ENCODE measurements around the gene RPL27. TPM values are rescaled to one million over a fixed set of nuclear protein-coding genes. Genes with fewer than 3 reads are reported as not detected.
"Not testable (repeated sequence)": the region's sequence is repeated elsewhere in the genome, so short reads cannot be mapped to it uniquely, and the experiment has no call there.

The RPL27 gene
- total and polyA plus RNA-seq, 7 donors: 1,576 to 4,569 (median 2,828) TPM

GRCh38 chr17:42985225-42985624, 13.0 kb upstream of the RPL27 start:
- H3K4me1 ChIP-seq: peaks cover 0 to 18% (median 13%) of the 10 kb centered on the region in 4 donors
- peaks cover 24 to 55% (median 37%) of the 10 kb centered on the region in 4 donors for H3K36me3 ChIP-seq
- H3K27me3 ChIP-seq: no peaks in the 10 kb centered on the region
- TF ChIP-seq POLR2A (IDR thresholded peaks at IDR 0.05) (no peak), CTCF (IDR thresholded peaks at IDR 0.05) (no peak), EP300 (IDR thresholded peaks at IDR 0.05) (no peak), POLR2AphosphoS5 (IDR thresholded peaks at IDR 0.05) (no peak)
- no peak overlapping the region for H3K4me3 ChIP-seq
- H3K27ac ChIP-seq: no peak overlapping the region
- intact Hi-C loops (cut with DNase I): no loop called here
- no peaks in the 10 kb centered on the region for H3K9me3 ChIP-seq
- 0 to 55% methylated on average over 1 of the region's 1 CpG for WGBS, 2 donors
- DNase-seq: no peak

GRCh38 chr17:42989141-42989540, 9.1 kb upstream of the RPL27 start:
- no peak overlapping the region for H3K27ac ChIP-seq
- no peak for DNase-seq
- intact Hi-C loops (cut with DNase I): no loop called here

GRCh38 chr17:42989726-42990652, 8.2 kb upstream of the RPL27 start:
- no peaks in the 10 kb centered on the region for H3K27me3 ChIP-seq
- no peak for TF ChIP-seq CTCF (IDR thresholded peaks at IDR 0.05)
- no peak for TF ChIP-seq EP300 (IDR thresholded peaks at IDR 0.05)
- no peak for TF ChIP-seq POLR2AphosphoS5 (IDR thresholded peaks at IDR 0.05)
- TF ChIP-seq POLR2A (IDR thresholded peaks at IDR 0.05): no peak
- no peak overlapping the region for H3K4me3 ChIP-seq
- no peaks in the 10 kb centered on the region for H3K4me1 ChIP-seq
- H3K36me3 ChIP-seq: peaks cover 38 to 94% (median 53%) of the 10 kb centered on the region in 4 donors
- 87 to 88% methylated on average over 6 of the region's 6 CpGs for WGBS, 2 donors
- intact Hi-C loops (cut with DNase I): no loop called here
- no peak for DNase-seq
- H3K27ac ChIP-seq: no peak overlapping the region
- H3K9me3 ChIP-seq: no peaks in the 10 kb centered on the region

More at GRCh38 chr17:42989141-42989540, 9.1 kb upstream of the RPL27 start:
- Histone ChIP-seq H3K9me3 (no peaks in the 10 kb centered on the region), H3K4me1 (no peaks in the 10 kb centered on the region), H3K4me3 (no peak overlapping the region), H3K27me3 (no peaks in the 10 kb centered on the region), H3K36me3 (peaks cover 38 to 94% (median 53%) of the 10 kb centered on the region in 4 donors)
- TF ChIP-seq POLR2AphosphoS5 (IDR thresholded peaks at IDR 0.05): no peak
- 97 to 98% methylated on average over 5 of the region's 5 CpGs for WGBS, 2 donors

GRCh38 chr17:42991471-42991870, 6.7 kb upstream of the RPL27 start:
- intact Hi-C loops (cut with DNase I): no loop called here
- WGBS, 2 donors: 94 to 95% methylated on average over 6 of the region's 6 CpGs
- H3K9me3 ChIP-seq: no peaks in the 10 kb centered on the region
- peaks cover 38 to 79% (median 52%) of the 10 kb centered on the region in 4 donors for H3K36me3 ChIP-seq
- H3K4me3 ChIP-seq: no peak overlapping the region
- no peaks in the 10 kb centered on the region for H3K4me1 ChIP-seq
- no peak overlapping the region for H3K27ac ChIP-seq
- no peaks in the 10 kb centered on the region for H3K27me3 ChIP-seq
- no peak for DNase-seq
- TF ChIP-seq POLR2AphosphoS5 (IDR thresholded peaks at IDR 0.05) (no peak), EP300 (IDR thresholded peaks at IDR 0.05) (no peak), CTCF (IDR thresholded peaks at IDR 0.05) (no peak), POLR2A (IDR thresholded peaks at IDR 0.05) (no peak)

- Histone ChIP-seq H3K27ac (no peak overlapping the region), H3K27me3 (no peaks in the 10 kb centered on the region), H3K4me3 (no peak overlapping the region), H3K4me1 (peaks cover 0 to 7% (median 6%) of the 10 kb centered on the region in 4 donors), H3K9me3 (no peaks in the 10 kb centered on the region), H3K36me3 (peaks cover 36 to 65% (median 40%) of the 10 kb centered on the region in 4 donors)
- TF ChIP-seq CTCF (IDR thresholded peaks at IDR 0.05): no peak
- TF ChIP-seq POLR2A (IDR thresholded peaks at IDR 0.05): no peak
- no peak for TF ChIP-seq EP300 (IDR thresholded peaks at IDR 0.05)
- TF ChIP-seq POLR2AphosphoS5 (IDR thresholded peaks at IDR 0.05): no peak
- 76 to 87% methylated on average over 5 of the region's 5 CpGs for WGBS, 2 donors
- intact Hi-C loops (cut with DNase I): no loop called here
- DNase-seq: no peak
These were observed 5.3 kb upstream of the RPL27 start for GRCh38 chr17:42992872-42993271.

- H3K27me3 ChIP-seq; intact Hi-C loops (cut with DNase I); H3K9me3 ChIP-seq; H3K4me3 ChIP-seq; DNase-seq; H3K27ac ChIP-seq: not testable (repeated sequence)
- Histone ChIP-seq H3K4me1 (peaks cover 0 to 11% (median 9%) of the 10 kb centered on the region in 4 donors), H3K36me3 (peaks cover 25 to 54% (median 29%) of the 10 kb centered on the region in 4 donors)
- WGBS, 2 donors: 78 to 79% methylated on average over 10 of the region's 10 CpGs
These were observed 4.3 kb upstream of the RPL27 start for GRCh38 chr17:42993913-42994312.

Data from sigmoid colon (tissue), 7 donors.